KMS-11 (cell line): ENCODE measurements around the gene CPZ.

Experiments used
- H2AFZ ChIP-seq: fragments of 200-600 bp; sonication (generic); 2 replicates; pipeline ENCODE4 v1.6.1; 2016; ENCODE audit warnings: antibody characterized with exemption, mixed run types, low read depth
- H3K27ac ChIP-seq: fragments of 200-600 bp; sonication (generic); 2 replicates; pipeline ENCODE4 v1.6.1; 2016; ENCODE audit warnings: mild to moderate bottlenecking, mixed run types
- H3K27me3 ChIP-seq: fragments of 200-600 bp; sonication (generic); 2 replicates; pipeline ENCODE4 v1.6.1; 2017; ENCODE audit warnings: mild to moderate bottlenecking, low read depth, mixed run types, moderate library complexity; ENCODE audit not compliant: insufficient read depth
- H3K36me3 ChIP-seq: fragments of 200-600 bp; sonication (generic); 2 replicates; pipeline ENCODE4 v1.6.1; 2017; ENCODE audit warnings: mild to moderate bottlenecking, mixed run types; ENCODE audit not compliant: insufficient read depth
- H3K4me1 ChIP-seq: fragments of 200-600 bp; sonication (generic); 2 replicates; pipeline ENCODE4 v1.6.1; 2016; ENCODE audit warnings: mild to moderate bottlenecking, low read depth, mixed run types; ENCODE audit not compliant: poor library complexity, severe bottlenecking
- H3K4me2 ChIP-seq: fragments of 200-600 bp; sonication (generic); 2 replicates; pipeline ENCODE4 v1.7.0; 2016; ENCODE audit warnings: mild to moderate bottlenecking, mixed run types
- H3K4me3 ChIP-seq: fragments of 200-600 bp; sonication (generic); IDR thresholded peaks from 2 replicates; pipeline ENCODE4 v1.6.1; 2017; ENCODE audit warnings: low read depth, low read length, mixed read lengths; ENCODE audit not compliant: insufficient read depth
- H3K79me2 ChIP-seq: fragments of 200-600 bp; sonication (generic); 2 replicates; pipeline ENCODE4 v1.6.1; 2016; ENCODE audit warnings: low read depth, mixed run types; ENCODE audit not compliant: insufficient read depth
- H3K9ac ChIP-seq: fragments of 200-600 bp; sonication (generic); 2 replicates; pipeline ENCODE4 v1.6.1; 2016; ENCODE audit warnings: mild to moderate bottlenecking, mixed run types
- H4K20me1 ChIP-seq: fragments of 200-600 bp; sonication (generic); 2 replicates; pipeline ENCODE4 v1.6.1; 2016; ENCODE audit warnings: mild to moderate bottlenecking, mixed run types; ENCODE audit not compliant: insufficient read depth
- CTCF ChIP-seq: fragments of 200-600 bp; sonication (generic); conservative IDR thresholded peaks from 2 replicates; pipeline ENCODE4 v1.6.1; 2017; ENCODE audit warnings: low read depth, mild to moderate bottlenecking, antibody characterized with exemption, low read length, moderate library complexity, mixed read lengths

Gene CPZ

DNA sequence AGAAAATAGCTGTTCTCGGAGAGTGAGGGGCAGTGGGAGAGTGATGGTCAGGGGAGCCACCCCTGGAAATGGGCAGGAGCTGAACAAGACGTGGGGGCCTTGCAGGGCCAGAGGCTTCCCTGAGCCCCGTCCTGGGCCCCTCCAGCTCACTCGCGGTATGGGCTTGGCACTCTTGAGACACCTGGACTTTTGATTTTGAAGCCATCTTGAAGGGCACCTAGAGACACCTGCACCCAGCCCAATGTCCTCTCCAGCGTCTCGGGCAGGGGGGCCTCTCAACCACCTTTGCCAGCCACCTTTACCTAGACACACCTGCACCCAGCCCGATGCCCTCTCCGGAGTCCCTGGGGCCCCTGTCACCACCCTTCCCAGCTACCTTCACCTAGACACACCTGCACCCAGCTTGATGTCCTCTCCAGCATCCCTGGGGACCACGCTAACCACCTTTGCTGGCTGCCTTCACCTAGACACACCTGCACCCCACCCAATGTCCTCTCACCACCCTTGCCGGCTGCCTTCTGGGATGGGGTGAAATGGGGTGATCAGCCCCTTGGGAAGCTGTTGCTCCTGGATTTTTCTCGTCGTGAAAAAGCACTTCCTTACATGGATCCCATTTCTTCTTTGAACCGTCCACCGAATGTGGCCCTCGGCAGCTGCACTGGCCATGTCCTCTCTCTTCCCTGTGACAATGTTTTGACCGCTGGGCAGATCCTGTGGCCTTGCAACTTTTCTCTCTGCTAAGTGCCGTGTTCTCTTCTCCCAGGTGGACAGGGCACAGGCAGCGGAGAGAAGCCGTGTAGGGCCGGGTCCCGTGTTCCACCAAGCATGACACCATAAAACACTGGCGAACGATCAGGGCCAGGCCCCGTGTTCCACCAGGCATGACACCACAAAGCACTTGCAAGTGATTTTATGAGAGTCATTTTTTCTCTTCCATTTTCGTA lies 47.5 kb downstream of the CPZ start:
- no peak overlapping the region for H2AFZ ChIP-seq
- no peak overlapping the region for H3K9ac ChIP-seq
- no peaks in the 10 kb centered on the region for H3K27me3 ChIP-seq
- H4K20me1 ChIP-seq, result no peaks in the 10 kb centered on the region
- H3K36me3 ChIP-seq, result no peaks in the 10 kb centered on the region
- no peaks in the 10 kb centered on the region for H3K79me2 ChIP-seq
- no peak overlapping the region for H3K4me2 ChIP-seq
- no peak overlapping the region for H3K27ac ChIP-seq
- H3K4me3 ChIP-seq, result no peak overlapping the region
- H3K4me1 ChIP-seq, result no peaks in the 10 kb centered on the region
- TF ChIP-seq CTCF, result no peak

GRCh38 chr4:8640816-8641215 lies 48.3 kb downstream of the CPZ start:
- H2AFZ ChIP-seq, result no peak overlapping the region
- no peak overlapping the region for H3K4me3 ChIP-seq
- H3K4me2 ChIP-seq, result no peak overlapping the region
- no peaks in the 10 kb centered on the region for H3K27me3 ChIP-seq
- H3K4me1 ChIP-seq, result no peaks in the 10 kb centered on the region
- no peak overlapping the region for H3K27ac ChIP-seq
- H3K9ac ChIP-seq, result no peak overlapping the region
- no peaks in the 10 kb centered on the region for H3K36me3 ChIP-seq
- no peaks in the 10 kb centered on the region for H3K79me2 ChIP-seq
- no peak for TF ChIP-seq CTCF
- H4K20me1 ChIP-seq, result no peaks in the 10 kb centered on the region

DNA sequence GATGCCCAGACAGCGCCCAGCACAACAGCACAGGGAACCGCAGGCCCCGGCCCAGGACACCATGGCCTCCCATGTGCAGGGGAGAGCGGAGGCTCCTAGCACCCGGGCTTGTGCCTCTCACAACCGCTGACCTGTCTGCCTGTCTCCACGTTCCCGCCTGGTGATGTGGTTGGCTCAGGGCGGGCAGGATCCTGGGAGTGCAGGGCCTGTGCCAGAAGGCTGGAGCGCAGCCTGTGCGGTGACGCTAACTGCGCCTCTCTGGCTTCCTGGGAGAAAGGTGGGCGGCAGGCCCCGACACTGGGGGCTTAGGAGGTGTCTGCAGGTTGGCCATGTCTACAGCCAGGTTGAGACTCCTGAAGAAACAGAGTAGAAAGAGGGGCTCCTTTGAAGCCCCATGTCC lies 48.7 kb downstream of the CPZ start:
- no peaks in the 10 kb centered on the region for H3K27me3 ChIP-seq
- H3K27ac ChIP-seq, result no peak overlapping the region
- no peaks in the 10 kb centered on the region for H3K36me3 ChIP-seq
- H3K4me3 ChIP-seq, result no peak overlapping the region
- no peaks in the 10 kb centered on the region for H3K4me1 ChIP-seq
- H3K4me2 ChIP-seq, result no peak overlapping the region
- no peak overlapping the region for H3K9ac ChIP-seq
- no peaks in the 10 kb centered on the region for H4K20me1 ChIP-seq
- TF ChIP-seq CTCF, result no peak
- H3K79me2 ChIP-seq, result no peaks in the 10 kb centered on the region
- H2AFZ ChIP-seq, result no peak overlapping the region

GRCh38 chr4:8641931-8642650 lies 49.5 kb downstream of the CPZ start:
- no peak overlapping the region for H2AFZ ChIP-seq
- TF ChIP-seq CTCF, result no peak
- H3K9ac ChIP-seq, result no peak overlapping the region
- no peaks in the 10 kb centered on the region for H3K79me2 ChIP-seq
- no peaks in the 10 kb centered on the region for H3K36me3 ChIP-seq
- H3K27me3 ChIP-seq, result no peaks in the 10 kb centered on the region
- H4K20me1 ChIP-seq, result no peaks in the 10 kb centered on the region
- no peak overlapping the region for H3K4me3 ChIP-seq
- H3K27ac ChIP-seq, result no peak overlapping the region
- H3K4me2 ChIP-seq, result no peak overlapping the region
- H3K4me1 ChIP-seq, result no peaks in the 10 kb centered on the region
